ENCODE measurements around the gene TP53I13. TPM values are rescaled to one million over a fixed set of nuclear protein-coding genes. Genes with fewer than 3 reads are reported as not detected.
A peak's percentile ranks its signal among the peaks of the same experiment; 100 is the strongest.

The TP53I13 gene
- total RNA-seq, 1 donor = 25.0 TPM

- H3K4me1 ChIP-seq (ENCODE audit: insufficient read depth, low read length) = peaks cover 49% of the 10 kb centered on the region
Observed at GRCh38 chr17:29592850-29593551, 24.5 kb downstream of the TP53I13 start, which contains the start of gene ANKRD13B. TSS of gene ANKRD13B (plus strand) at chr17:29593132. CDS start at chr17:29593622, 490 bp downstream.

GRCh38 chr17:29593591-29594518 lies 25.4 kb downstream of the TP53I13 start:
- Histone ChIP-seq H3K4me1 (ENCODE audit: insufficient read depth, low read length) (peaks cover 42% of the 10 kb centered on the region), H3K4me3 (ENCODE audit: low read length) (peak overlapping the region; percentile 33), H3K27me3 (ENCODE audit: insufficient read depth, low read length) (peaks cover 5% of the 10 kb centered on the region), H3K9me3 (ENCODE audit: low read depth, low read length) (no peaks in the 10 kb centered on the region)

More at GRCh38 chr17:29592850-29593551, 24.5 kb downstream of the TP53I13 start, which contains the start of gene ANKRD13B:
- Histone ChIP-seq H3K4me3 (ENCODE audit: low read length) (peak within 1 kb of the TSS; percentile 47), H3K9me3 (ENCODE audit: low read depth, low read length) (no peaks in the 10 kb centered on the region), H3K27me3 (ENCODE audit: insufficient read depth, low read length) (peaks cover 5% of the 10 kb centered on the region)

GRCh38 chr17:29594519-29595090 lies 26.1 kb downstream of the TP53I13 start:
- H3K4me1 ChIP-seq (ENCODE audit: insufficient read depth, low read length) = peaks cover 42% of the 10 kb centered on the region
- H3K9me3 ChIP-seq (ENCODE audit: low read depth, low read length) = no peaks in the 10 kb centered on the region
- H3K4me3 ChIP-seq (ENCODE audit: low read length) = no peak overlapping the region
- H3K27me3 ChIP-seq (ENCODE audit: insufficient read depth, low read length) = peaks cover 5% of the 10 kb centered on the region

DNA sequence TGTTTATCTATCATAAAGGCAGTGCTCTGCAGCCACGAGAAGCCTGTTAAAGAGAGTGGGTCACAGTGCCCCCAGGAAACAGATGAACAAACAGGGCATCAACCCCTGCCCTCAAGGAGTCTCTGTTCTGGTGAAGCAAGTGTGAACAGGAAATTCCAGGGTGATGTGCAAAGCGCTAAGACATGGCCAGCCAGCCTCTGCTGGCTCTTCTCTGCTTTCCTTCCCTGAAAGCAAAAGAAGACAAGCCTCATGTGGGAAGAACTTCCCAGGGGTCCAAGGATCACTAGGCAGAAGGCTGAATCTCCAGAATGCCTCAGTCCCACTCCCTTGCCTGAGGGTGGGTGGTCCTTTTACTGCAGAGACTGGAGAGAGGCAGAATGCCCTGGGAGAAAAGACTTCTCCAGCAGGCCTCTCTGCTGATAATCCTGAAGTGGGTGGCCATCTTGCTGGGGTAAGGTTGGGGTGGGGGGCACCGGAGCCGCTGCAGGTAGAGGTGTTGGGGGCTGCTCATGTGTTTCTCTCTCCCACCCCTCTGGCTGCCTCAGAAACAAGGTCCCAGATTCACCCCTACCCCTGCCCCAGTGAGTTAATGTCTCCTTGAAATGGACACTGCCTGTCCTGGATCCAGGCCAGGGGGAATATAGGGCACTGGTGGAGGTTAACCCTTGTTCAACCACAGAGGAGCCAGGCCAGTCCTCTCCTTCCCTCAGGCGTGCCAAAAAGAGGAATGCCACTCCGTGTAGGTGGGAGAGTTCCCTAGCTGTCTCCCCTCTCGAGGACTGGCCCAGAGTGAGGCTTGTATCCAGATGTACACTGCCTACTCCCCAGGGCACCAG lies 26.8 kb downstream of the TP53I13 start:
- Histone ChIP-seq H3K27me3 (ENCODE audit: insufficient read depth, low read length) (peaks cover 5% of the 10 kb centered on the region), H3K4me1 (ENCODE audit: insufficient read depth, low read length) (peaks cover 35% of the 10 kb centered on the region), H3K4me3 (ENCODE audit: low read length) (no peak overlapping the region), H3K9me3 (ENCODE audit: low read depth, low read length) (no peaks in the 10 kb centered on the region)

GRCh38 chr17:29595943-29596774 lies 27.7 kb downstream of the TP53I13 start:
- Histone ChIP-seq H3K4me1 (ENCODE audit: insufficient read depth, low read length) (peaks cover 26% of the 10 kb centered on the region), H3K9me3 (ENCODE audit: low read depth, low read length) (no peaks in the 10 kb centered on the region), H3K27me3 (ENCODE audit: insufficient read depth, low read length) (peaks cover 5% of the 10 kb centered on the region), H3K4me3 (ENCODE audit: low read length) (no peak overlapping the region)

DNA sequence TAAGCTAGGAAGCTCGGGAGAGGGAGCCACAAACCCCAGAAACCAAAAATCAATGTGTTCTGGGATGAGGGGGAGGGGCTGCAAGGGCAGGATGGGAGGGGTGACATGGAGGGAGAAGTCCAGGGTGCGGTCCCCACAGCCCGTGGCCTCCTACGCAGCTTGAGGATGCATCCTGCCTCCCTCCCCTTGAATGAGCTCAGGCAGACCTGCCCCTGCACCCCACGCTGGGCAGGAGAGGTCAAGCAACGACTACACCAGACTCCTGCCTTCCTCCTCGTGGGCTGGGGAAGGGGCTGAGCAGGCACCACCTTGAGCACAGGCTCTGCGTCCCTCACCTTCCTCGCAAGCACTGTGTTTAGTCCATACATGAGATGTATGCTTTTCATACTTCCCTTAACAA lies 28.3 kb downstream of the TP53I13 start:
- no peaks in the 10 kb centered on the region for H3K9me3 ChIP-seq (ENCODE audit: low read depth, low read length)
- H3K4me3 ChIP-seq (ENCODE audit: low read length) = no peak overlapping the region
- H3K27me3 ChIP-seq (ENCODE audit: insufficient read depth, low read length) = peaks cover 5% of the 10 kb centered on the region
- H3K4me1 ChIP-seq (ENCODE audit: insufficient read depth, low read length) = peaks cover 20% of the 10 kb centered on the region

GRCh38 chr17:29597361-29598172 lies 29.1 kb downstream of the TP53I13 start:
- Histone ChIP-seq H3K4me3 (ENCODE audit: low read length) (no peak overlapping the region), H3K27me3 (ENCODE audit: insufficient read depth, low read length) (peaks cover 5% of the 10 kb centered on the region), H3K9me3 (ENCODE audit: low read depth, low read length) (no peaks in the 10 kb centered on the region), H3K4me1 (ENCODE audit: insufficient read depth, low read length) (peaks cover 12% of the 10 kb centered on the region)

GRCh38 chr17:29603109-29603674 lies 34.7 kb downstream of the TP53I13 start:
- H3K27me3 ChIP-seq (ENCODE audit: insufficient read depth, low read length) = no peaks in the 10 kb centered on the region
- no peaks in the 10 kb centered on the region for H3K4me1 ChIP-seq (ENCODE audit: insufficient read depth, low read length)
- no peaks in the 10 kb centered on the region for H3K9me3 ChIP-seq (ENCODE audit: low read depth, low read length)

GRCh38 chr17:29607557-29608195 lies 39.2 kb downstream of the TP53I13 start:
- no peak overlapping the region for H3K4me3 ChIP-seq (ENCODE audit: low read length)
- peaks cover under 1% of the 10 kb centered on the region for H3K4me1 ChIP-seq (ENCODE audit: insufficient read depth, low read length)
- no peaks in the 10 kb centered on the region for H3K9me3 ChIP-seq (ENCODE audit: low read depth, low read length)
- H3K27me3 ChIP-seq (ENCODE audit: insufficient read depth, low read length) = peaks cover under 1% of the 10 kb centered on the region

More at GRCh38 chr17:29603109-29603674, 34.7 kb downstream of the TP53I13 start:
- no peak overlapping the region for H3K4me3 ChIP-seq (ENCODE audit: low read length)

- Histone ChIP-seq H3K4me1 (ENCODE audit: insufficient read depth, low read length) (peaks cover 13% of the 10 kb centered on the region), H3K27me3 (ENCODE audit: insufficient read depth, low read length) (peaks cover 3% of the 10 kb centered on the region), H3K9me3 (ENCODE audit: low read depth, low read length) (no peaks in the 10 kb centered on the region), H3K4me3 (ENCODE audit: low read length) (no peak overlapping the region)
Observed at GRCh38 chr17:29608986-29609385, 40.5 kb downstream of the TP53I13 start.

- Histone ChIP-seq H3K27me3 (ENCODE audit: insufficient read depth, low read length) (peaks cover 3% of the 10 kb centered on the region), H3K4me3 (ENCODE audit: low read length) (no peak overlapping the region), H3K4me1 (ENCODE audit: insufficient read depth, low read length) (peaks cover 27% of the 10 kb centered on the region), H3K9me3 (ENCODE audit: low read depth, low read length) (no peaks in the 10 kb centered on the region)
Observed at GRCh38 chr17:29610395-29610794, 41.9 kb downstream of the TP53I13 start.

DNA sequence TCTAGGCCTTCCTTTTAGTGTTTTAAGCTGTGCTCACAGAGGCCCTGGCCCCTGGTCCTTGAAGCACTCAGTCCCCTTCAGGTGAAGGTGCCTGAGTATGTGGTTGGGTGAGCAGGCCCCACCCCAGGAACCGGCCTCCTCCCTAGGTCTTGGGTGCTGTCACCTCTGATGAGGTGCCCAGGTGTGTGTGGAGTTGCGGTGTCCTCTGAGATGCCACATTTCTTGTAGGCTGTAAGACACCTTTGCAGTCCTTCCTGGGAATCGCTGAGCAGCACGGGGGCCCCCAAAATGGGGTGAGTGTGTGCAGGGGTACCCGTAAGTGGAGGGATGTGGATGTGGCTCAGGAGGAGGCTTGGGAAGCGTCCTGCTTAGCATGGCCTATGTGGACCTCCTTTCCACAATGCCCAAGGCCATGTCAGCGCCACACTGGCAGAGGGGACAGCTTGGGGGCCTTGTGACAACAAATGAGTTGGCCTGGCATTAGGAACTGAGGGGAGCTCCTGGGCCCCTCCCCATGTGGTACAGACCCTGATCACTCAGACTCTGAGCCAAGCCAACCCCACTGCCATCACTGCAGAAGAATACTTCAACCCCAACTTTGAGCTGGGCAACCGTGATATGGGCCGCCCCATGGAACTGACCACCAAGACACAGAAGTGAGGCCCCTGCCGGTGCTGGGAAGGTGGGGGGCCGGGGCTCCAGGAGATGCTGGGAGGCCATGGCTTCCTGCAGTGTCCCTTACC lies 43.0 kb downstream of the TP53I13 start:
- H3K27me3 ChIP-seq (ENCODE audit: insufficient read depth, low read length) = peaks cover 9% of the 10 kb centered on the region
- peaks cover 39% of the 10 kb centered on the region for H3K4me1 ChIP-seq (ENCODE audit: insufficient read depth, low read length)
- no peak overlapping the region for H3K4me3 ChIP-seq (ENCODE audit: low read length)
- no peaks in the 10 kb centered on the region for H3K9me3 ChIP-seq (ENCODE audit: low read depth, low read length)
